ENCODE results near the gene SNRNP35.

DNA sequence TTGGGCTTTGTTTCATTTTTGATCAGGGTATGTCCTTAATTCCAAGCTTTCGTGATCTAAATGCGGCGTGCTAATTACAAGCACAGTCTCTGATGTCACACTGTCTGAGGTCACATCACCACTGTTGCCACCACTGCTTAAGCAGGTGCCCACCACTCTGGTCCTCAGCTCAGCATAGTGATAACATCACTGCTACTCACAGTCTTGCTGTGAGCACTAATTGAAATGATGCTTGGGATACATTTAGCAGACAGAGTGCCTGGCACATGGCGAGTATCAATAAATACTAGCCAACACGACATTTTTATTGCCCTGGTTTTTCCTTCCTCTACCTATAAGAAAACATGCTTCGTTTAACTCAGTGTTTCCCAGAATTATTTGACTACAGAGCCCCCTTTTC, 29.3 kb upstream of the SNRNP35 start:
- TF ChIP-seq, protein P1, sequence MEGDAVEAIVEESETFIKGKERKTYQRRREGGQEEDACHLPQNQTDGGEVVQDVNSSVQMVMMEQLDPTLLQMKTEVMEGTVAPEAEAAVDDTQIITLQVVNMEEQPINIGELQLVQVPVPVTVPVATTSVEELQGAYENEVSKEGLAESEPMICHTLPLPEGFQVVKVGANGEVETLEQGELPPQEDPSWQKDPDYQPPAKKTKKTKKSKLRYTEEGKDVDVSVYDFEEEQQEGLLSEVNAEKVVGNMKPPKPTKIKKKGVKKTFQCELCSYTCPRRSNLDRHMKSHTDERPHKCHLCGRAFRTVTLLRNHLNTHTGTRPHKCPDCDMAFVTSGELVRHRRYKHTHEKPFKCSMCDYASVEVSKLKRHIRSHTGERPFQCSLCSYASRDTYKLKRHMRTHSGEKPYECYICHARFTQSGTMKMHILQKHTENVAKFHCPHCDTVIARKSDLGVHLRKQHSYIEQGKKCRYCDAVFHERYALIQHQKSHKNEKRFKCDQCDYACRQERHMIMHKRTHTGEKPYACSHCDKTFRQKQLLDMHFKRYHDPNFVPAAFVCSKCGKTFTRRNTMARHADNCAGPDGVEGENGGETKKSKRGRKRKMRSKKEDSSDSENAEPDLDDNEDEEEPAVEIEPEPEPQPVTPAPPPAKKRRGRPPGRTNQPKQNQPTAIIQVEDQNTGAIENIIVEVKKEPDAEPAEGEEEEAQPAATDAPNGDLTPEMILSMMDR (IDR thresholded peaks at IDR 0.05) = no peak
- TF ChIP-seq POLR2A (IDR thresholded peaks at IDR 0.05) = no peak

Data from Peyer's patch (tissue), 4 donors.